Nucleus accumbens (tissue), 56 donors: ENCODE results near the gene PHLDA2.
"Not testable (repeated sequence)": the region's sequence is repeated elsewhere in the genome, so short reads cannot be mapped to it uniquely, and the experiment has no call there.

Experiments
- DNase-seq, 56 donors: peaks; one replicate each; lab custom pipeline; 2025; lab: John Stamatoyannopoulos, UW

PHLDA2 gene

DNA sequence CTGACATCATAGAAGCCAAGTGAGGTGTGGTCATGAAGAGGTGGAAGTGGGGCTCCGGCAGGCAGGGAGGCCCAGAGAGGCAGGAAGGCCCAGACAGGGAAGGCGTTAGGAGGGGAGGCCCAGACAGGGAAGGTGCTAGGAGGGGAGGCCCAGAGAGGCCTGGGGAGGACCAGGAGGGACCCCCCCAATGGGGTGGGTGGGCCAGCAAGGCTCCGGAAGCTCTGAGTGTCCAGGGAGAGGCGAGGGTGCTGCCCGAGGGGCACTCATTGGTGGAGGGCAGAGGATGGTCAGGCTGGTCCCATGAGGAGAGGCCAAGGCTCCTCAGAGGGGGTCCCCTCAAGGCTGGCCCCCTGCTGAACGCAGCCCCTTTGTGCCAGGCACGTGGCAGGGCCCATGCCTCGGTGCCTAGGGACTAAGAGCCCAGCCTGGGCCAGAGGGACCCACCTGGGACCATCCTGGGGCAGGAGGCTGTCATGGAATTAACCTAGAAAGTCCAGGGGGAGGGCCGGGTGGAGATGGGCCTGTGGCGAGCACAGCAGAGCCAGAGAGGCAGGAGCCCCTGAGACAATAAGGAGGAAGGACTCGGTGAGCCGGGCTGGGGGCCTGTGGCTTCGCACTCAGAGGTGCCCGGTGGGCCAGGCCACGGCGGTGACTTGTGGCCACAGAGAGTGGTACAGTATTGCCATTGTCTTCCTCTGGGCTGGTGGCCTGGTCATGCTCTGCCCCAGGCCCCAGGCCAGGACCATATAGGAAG, 12.2 kb downstream of the PHLDA2 start:
- DNase-seq = no peak

DNA sequence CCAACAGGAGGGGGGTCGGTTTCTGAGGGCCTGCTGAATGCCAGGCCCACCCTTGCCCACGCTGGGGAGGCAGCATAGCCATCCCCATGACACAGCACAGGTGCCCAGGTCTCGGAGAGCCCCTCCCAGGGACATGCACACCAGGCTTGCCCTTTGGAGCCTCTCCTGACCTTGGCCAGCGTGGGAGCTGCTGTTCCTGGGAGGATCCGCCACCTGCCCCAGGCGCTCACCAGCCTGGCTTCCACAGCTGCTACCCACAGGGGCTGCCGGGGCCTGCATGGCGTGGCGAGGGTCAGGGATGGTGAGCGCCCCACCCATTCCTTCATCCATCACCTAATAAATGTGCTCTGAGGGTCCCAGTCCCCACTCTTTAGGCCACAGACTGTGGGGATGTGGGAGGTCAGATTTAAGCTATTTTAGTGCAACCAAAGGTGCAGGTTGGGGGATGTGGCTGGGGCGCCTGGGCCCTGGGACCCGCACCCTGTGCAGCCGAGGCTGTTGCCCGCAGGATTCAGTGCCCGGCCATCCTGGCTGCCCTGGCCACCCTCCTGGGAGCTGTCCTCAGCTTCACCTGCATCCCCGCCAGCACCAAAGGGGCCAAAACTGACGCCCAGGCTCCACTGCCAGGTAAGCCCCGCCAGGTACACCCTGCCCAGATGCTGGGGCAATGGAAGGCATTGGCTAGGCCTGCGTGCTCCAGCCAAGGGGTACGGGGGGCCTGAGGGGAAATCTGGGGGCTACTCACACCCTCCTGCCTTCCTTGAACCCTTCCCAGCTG, 12.9 kb downstream of the PHLDA2 start:
- no peak for DNase-seq

DNA sequence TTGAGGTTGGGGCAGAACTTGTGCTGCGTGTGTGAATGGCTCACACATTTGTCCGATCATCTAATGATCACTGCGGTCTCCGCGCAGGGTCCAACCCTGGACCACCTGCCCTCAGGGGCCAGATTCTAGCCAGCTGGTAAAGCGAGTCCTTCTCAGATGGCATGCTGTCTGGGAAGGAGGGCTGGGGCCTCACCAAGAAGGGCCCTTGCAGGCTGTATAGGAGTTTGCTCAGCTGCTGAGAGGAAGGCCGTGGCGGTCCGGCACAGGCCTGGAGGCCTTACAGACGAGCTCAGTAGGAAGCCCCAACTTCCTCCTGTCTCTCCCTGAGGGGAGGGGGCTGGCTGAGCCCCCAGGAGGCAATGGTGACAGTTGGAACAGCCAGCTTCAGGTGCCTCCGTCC, 13.7 kb downstream of the PHLDA2 start:
- no peak for DNase-seq

DNA sequence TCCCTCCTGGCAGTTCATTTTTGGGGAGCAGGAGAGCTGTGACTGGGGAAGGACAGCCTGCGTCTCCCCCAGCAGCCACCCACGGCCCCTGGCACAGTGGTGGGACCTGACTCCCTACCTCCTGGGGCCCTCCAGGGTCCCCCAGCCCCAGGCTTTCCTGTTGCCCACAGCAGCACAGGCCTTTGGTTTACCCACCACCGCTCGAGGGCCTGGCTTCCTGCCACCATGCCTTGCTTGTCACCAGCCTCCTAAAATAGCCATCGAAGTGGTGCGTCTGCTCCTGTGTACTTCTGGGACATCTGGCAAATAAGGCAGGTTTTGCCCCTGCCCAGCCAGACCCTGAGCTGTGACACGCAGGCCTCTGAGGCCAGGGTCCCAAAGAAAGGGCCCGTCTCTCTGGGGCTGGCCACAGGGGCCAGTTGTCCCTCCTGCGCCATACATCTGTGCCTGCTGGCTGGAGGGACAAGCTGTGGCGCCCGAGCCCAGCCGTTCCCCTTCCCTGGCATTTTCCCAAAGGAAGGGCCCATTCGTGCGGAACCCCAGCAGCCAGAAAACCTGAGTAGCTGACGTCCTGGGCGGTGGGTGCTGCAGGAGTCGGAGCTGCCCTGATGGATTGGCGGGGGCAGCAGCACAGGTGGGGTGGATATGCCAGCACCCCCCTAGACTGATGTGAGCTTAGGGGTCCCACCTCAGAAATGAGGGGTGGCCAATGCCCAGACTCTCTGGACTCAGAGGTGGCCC, 14.6 kb downstream of the PHLDA2 start:
- no peak for DNase-seq

DNA sequence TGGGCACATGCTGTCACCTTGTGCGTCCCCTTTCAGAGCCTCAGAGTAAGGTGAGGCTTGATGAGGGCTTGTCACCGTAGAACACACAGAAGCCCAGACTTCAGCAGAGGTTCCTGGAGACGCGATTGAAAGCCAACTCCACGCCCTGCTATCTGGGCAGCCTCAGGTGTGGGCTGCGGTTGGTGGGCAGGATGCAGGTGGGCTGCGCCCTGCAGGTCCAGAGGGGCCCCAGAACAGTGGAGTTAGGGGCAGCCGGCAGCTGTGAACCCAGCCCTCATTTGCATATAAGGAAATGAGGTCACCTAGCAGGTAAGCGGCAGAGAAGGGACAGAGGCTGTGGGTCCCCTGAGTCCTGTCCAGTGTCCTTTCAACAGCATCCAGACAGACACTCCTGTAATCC, 15.4 kb downstream of the PHLDA2 start:
- DNase-seq = no peak

DNA sequence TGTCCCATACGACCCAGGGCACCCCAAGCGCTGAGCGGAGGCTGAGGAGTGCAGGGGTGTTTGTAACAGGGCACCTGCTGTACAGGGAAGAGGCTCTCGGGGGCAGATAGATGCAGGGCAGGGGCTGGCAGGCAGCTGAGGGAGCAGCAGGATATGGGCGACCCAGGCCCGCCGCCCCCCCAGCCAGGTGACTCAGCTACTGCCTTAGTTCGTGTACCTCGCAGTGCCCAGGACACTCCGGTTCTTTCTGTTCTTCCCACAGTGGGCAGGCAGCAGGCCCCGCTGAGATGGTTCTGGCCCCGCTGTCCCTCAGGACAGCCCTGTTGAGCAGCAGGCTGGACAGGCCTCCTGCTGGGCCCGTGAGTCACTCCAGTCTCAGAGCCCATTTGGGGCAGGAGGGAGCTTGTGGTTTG, 16.2 kb downstream of the PHLDA2 start:
- DNase-seq = no peak

DNA sequence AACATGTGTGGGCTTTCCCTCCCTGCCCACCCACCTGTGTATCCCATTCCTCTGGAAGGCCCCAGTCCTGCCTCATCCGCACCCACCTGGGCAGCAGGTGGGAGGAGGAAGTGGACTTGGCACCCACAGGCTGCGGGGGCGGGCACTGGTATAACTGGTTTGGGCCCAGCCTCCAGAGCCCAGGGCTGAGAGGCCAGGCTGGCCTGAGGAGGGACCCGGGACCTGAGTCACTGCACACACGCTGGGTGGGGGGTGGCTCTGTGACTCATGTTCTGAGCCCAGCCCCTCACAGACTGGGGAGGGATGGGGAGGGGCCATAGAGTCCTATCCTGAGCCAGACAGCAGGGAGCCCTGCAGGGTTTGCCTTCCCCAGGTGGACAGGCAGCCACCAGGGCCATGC, 16.7 kb downstream of the PHLDA2 start:
- no peak for DNase-seq

DNA sequence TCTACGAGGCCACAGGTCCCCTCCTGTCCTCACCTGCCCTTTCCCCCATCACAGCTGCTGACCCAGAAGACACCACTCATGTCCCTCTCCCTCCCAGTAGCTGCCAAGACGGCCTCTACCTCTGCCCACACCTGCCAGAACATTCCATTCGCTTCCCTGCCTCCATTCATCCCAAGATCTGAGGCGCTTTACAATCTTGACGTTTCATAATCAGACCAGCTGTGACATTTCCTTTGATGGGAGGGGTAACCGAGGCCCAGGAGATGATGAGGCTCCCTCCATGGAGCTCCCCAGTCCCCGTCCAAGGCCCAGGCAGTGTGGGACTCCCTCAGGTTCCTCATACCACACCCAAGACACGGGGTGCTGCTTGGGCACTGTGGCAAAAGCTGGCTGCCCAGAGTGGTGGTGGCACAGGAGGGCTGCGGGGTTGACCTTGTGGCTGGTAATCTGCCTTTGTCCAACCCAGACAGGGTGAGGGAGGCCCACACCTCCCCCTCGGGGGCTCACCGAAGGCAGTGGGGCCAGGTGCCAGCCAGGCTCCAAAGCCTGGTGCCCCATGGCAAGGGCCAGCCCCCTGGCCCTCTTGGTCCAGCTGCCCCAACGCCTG, 17.3 kb downstream of the PHLDA2 start:
- DNase-seq = no peak

DNA sequence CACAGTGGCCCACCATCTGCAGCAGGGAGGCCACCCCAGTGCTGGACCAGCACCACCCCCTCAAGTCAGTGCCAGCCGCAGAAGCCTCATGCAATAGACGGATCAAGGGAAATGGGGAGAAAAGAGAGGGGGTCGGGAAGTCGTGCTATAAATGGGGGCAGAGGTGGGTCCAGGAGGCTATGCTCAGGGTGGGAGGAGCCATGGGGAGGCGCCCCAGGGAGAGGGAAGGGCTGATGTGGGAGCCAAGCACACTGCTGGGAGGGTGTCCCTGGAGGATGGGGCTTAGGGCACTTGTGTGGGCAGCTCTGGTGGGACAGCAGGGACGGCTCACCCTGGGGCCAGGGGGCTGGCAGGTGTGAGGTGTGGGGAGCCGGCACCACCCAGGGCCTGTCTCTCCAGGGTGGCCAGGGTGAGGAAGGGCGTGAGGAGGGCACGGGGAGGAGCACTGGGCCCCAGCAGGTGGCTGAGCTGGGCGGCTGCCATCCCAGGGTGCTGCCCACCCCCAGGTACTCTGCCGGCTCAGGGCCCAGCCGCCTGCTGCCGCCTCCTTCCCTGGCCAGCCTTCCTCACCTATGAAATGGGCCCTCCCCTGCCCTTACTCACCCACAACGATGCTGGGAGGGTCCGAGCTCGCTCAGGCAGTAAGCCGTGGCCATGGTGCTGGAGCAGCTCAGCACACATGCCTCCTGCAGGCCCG, 18.0 kb downstream of the PHLDA2 start:
- DNase-seq = no peak

DNA sequence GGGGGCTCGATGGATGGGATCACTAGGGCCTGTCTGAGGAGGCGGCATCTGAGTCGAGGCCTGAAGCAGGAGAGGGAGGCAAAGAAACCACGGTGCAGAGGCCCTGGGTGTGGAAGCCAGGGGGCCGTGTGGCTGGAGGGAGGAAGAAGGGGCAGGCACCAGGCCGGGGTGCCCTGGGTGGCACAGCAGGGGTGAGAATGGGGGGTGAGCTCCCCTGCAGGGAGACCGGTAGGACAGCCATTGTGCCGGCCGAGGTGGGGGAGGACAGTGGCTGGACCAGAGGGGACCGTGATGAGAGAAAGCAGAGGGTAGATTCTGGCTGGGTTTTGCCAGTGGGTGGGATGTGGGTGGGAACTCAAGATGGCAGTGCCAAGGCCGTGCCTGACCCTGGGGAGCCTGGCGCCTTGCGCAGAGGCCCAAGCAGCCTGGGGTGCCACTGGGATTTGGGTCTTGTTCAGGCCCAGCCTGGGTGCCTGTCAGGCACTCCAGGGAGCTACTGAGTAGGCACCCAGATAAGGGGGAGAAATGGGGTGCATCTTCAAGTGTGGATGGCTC, 18.7 kb downstream of the PHLDA2 start:
- DNase-seq = no peak

DNA sequence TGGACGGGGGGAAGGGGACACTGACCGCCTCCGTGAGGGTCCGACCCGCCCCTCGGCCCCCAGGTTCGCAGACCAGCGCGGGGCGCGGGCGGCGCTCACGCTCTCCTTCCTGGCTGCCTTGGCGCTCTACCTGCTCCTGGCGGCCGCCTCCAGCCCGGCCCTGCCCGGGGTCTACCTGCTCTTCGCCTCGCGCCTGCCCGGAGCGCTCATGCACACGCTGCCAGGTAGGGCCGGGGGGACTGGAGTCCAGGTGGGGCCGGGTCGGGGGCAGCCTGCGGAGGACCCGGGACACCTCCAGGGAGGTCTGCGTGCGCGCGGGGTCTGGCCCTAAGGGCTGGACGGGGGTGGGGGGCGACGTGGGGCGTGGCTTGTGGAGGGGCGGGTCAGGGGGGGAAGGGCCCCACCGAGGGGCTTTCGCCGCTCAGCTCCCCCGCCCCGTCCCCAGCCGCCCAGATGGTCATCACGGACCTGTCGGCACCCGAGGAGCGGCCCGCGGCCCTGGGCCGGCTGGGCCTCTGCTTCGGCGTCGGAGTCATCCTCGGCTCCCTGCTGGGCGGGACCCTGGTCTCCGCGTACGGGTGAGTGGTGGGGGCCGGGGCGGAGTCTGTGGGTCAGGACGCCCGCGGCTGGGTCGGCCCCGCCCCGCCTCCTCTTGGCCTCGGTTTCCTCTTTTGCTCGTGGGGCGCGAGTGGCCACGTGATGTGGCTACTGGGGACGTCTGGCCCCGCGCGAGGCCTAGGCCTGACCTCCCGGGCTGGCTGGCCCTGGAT, 19.9 kb downstream of the PHLDA2 start:
- no peak for DNase-seq

DNA sequence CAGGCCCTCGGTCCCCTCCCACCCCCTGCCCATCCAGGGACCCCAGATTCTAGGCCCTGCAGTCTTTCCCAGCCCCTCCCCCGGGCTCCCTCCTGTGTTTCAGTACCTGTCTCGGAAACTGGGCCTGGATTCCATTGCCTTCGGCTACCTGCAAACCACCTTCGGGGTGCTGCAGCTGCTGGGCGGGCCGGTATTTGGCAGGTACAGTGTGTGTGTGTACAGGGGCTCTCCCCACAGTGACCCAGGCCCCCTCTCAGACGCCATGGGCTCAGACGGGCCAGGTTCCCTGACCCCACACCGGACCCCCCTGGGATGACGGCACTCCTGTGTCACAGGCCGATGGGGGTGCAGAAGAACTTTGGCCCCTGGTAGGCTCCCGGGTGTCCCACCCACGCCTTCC, 21.1 kb downstream of the PHLDA2 start:
- no peak for DNase-seq

DNA sequence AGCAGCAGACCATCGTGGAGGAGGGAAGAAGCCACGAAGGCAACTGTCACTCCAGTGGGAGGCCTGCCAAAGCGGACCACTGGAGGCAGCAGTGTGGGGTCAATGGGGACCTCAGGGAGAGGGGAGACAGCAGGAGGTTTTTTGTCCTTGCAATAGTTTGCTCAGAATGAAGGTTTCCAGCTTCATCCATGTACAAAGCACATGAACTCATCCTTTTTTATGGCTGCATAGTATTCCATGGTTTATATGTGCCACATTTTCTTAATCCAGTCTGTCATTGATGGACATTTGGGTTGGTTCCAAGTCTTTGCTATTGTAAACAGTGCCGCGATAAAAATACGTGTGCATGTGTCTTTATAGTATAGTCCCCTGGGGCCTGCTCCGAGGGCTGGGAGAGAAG, 23.9 kb downstream of the PHLDA2 start:
- not testable (repeated sequence) for DNase-seq

DNA sequence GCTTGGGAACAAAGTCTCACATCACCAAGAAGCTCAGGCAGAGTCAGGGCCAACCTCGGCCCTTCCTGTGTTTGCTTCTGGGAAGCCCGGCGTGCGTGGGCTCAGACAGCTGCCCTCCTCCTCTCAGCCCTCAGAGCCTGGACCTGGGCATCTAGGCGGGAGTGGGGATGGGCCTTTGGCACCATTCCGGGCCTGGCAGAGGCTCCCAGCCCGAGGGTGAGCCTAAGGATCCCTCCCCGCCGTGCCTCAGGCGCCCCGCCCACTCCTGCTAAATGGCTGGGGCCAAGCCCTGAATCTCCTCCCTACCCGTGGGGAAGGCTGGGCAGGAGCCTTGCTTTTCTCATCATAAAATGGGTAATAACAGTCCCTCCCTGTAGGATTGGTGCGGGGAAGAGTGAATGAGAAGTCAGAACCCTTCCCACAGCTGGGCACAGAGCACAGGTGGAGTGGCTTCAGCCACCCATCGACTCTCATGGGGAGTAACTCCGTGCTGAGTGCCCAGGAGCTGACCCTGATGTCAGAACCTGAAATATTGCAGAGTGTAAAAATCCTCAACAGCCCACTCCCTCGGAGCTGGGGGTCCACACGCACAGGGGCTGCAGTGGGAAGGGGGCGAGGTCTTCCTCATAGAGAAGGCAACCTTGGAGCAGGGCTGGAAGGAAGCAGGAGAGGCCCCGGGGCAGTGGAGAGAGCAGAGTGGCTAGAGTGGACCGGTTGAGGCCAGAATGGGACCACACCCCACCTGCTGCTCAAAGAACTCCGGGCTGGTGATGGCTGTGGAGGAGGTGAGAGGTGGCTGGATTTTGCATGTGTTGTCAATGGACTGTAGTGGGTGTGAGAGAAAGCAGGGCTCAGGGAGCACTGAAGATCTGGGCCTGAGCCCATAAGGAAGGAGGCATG, 24.8 kb downstream of the PHLDA2 start:
- DNase-seq = no peak

DNA sequence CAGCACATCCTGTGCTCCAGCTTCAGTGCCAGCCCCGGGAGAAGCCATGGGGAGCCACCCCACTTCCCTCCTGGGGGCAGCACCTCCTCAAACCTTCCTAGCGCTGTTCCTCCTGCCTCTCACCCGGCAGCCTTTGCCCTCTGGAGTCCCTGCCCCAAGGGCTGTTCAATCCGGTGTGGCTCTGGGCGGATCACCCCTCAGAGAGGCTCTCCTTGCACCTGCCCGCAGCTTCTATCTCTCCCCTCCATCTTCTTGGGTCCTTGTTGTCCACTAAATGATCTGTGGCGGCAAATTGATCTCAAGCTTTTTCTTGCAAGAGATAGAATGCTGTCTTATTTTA, 25.6 kb downstream of the PHLDA2 start:
- DNase-seq = no peak

DNA sequence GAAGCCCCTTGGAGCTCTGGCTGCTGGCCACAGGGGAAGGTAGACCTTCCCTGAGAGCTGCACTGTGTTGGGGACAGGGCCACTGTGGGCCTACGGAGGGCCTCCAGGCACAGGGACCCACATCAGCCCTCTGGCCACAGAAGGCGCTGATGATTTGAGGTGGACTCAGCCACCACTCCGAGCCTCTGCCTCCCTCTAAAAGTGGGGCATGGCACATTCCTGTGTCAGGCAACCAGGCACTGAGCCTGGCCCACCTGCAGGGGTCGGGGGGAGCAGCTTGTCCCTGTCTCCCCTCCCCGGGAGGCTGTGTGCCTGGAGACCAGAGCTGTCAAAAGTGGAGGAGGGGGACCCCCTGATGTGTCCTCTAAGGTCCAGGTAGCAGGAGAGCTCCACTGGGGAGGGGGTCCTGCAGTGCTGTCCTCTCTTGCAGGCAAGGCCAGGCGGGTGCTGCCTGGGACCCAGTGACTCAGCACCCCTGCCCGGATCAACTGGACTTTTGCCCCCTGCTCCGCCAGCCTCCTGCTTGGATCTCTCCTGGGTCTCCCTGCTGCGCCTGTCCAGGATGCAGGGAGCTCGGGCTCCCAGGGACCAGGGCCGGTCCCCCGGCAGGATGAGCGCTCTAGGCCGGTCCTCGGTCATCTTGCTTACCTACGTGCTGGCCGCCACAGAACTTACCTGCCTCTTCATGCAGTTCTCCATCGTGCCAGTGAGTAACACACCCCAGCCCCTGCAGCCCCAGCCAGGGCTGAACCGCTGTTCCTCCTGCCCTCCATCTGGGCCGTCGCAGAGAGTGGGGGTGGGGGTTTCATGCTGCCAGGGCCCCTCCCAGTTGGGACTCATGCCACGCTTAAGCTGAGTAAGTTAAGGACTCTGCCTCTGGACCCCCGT, 26.2 kb downstream of the PHLDA2 start:
- no peak for DNase-seq
